ENCODE results near the gene TMEM131. TPM values are rescaled to one million over a fixed set of nuclear protein-coding genes. Genes with fewer than 3 reads are reported as not detected.
A peak's percentile ranks its signal among the peaks of the same experiment; 100 is the strongest.
"Not testable (repeated sequence)": the region's sequence is repeated elsewhere in the genome, so short reads cannot be mapped to it uniquely, and the experiment has no call there.

The TMEM131 gene
- total RNA-seq, 4 donors from 2014 or later = 39.0 to 58.5 (median 41.3) TPM

DNA sequence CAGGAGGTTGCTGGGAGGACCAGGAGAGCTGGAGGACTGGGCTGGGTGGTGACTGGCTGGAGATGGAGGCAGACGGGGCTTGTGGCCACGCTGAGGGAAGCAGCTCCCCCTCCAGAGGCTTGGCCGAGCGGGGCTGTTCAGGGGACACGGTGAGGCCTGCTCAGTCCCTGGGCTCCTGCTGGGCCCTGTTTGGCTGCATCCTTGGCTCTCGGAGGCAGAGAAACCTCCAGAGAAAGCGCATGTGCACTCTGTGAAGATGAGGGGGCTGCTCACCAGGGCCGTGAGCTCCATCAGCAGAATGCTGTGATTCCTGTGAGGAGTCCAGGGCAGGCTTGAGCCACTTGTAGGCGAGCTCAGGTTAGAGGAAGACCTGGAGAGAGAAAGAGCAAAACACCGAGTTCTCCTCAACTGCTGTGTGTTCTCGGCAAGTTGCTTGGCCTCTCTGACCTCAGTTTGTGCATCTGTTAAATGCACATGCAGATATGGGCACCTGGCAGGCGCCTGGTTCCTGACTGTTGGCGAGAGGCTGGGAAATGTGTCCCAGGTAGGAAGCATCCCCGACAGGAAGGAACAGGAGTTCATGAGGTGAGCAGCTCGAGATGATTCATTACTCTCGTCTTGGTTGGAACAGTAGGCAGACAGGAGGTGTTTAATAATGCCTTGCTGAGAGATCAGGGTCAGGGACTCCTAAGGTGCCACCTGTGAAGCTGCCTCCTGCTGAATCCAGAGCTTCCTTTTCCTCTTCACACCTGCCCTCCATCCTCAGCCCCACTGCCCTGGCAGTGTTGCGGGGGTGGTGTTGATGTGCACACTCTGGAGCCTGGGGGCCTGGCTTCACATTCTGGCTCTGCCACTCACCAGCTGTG, 281.4 kb downstream of the TMEM131 start:
- no peak for DNase-seq (ENCODE audit: low spot score in 2 of 2)
- H3K36me3 ChIP-seq = no peaks in the 10 kb centered on the region
- WGBS, 2 donors = 76 to 80% methylated on average over 17 of the region's 17 CpGs
- H3K27ac ChIP-seq = peak overlapping the region in 1 of 4 donors; percentile 53
- peak overlapping the region in 1 of 4 donors; percentile 15 for H3K4me3 ChIP-seq
- no peaks in the 10 kb centered on the region for H3K9me3 ChIP-seq
- TF ChIP-seq POLR2A (IDR thresholded peaks at IDR 0.05) (no peak), EP300 (IDR thresholded peaks at IDR 0.05) (no peak)
- TF ChIP-seq, protein P1, sequence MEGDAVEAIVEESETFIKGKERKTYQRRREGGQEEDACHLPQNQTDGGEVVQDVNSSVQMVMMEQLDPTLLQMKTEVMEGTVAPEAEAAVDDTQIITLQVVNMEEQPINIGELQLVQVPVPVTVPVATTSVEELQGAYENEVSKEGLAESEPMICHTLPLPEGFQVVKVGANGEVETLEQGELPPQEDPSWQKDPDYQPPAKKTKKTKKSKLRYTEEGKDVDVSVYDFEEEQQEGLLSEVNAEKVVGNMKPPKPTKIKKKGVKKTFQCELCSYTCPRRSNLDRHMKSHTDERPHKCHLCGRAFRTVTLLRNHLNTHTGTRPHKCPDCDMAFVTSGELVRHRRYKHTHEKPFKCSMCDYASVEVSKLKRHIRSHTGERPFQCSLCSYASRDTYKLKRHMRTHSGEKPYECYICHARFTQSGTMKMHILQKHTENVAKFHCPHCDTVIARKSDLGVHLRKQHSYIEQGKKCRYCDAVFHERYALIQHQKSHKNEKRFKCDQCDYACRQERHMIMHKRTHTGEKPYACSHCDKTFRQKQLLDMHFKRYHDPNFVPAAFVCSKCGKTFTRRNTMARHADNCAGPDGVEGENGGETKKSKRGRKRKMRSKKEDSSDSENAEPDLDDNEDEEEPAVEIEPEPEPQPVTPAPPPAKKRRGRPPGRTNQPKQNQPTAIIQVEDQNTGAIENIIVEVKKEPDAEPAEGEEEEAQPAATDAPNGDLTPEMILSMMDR (IDR thresholded peaks at IDR 0.05) = no peak
- H3K4me1 ChIP-seq = no peaks in the 10 kb centered on the region
- H3K27me3 ChIP-seq = no peaks in the 10 kb centered on the region

DNA sequence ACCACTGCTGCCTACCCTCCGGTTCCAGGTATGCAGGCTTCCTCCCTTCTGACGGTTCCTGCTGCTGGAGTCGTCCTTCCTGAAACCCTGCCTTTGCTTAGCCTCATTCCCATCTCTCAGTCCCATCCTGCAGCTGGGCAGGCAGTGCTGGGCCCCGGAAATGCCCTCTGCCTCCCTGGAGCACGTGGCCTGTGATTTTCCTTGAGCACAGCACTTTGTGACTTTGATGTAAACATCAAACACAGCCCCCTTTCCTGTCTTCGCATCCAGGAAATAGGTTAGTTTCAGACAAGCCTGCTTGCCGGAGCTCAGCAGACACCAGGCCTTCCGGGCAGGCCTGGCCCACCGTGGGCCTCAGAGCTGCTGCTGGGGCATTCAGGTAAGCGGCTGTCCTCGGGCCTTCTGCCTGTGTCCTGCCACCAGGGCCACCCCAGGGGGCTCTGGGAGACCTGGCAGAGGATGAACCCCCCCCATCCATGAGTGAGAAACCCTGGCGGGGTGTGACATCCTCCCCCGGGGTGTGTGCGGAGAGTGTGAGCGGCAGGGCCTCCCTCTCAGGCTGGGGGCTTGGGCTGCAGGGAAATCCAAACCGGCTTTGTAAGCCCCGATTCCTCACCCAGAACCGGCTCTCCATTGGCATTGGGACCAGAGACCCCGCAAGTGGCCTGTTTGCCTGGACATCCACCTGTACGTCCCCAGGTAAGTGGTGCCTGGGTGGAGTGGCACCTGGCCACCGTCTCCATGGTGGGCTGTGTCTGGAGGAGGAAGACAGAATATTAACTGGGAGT, 282.3 kb downstream of the TMEM131 start, which contains the start of gene ZAP70:
Gene ZAP70, plus strand, starts transcription at position 281 of the 788 bp plus-strand sequence. CDS start 10,461 bp downstream, outside the sequence.
- Histone ChIP-seq H3K4me3 (peak within 1 kb of the TSS in 1 of 4 donors; percentile 15), H3K9me3 (no peaks in the 10 kb centered on the region), H3K36me3 (no peaks in the 10 kb centered on the region), H3K27ac (peak within 1 kb of the TSS in 1 of 4 donors; percentile 53), H3K4me1 (no peaks in the 10 kb centered on the region), H3K27me3 (no peaks in the 10 kb centered on the region)
- DNase-seq (ENCODE audit: low spot score in 2 of 2) = no peak
- no peak for TF ChIP-seq EP300 (IDR thresholded peaks at IDR 0.05)
- TF ChIP-seq, protein P1 (IDR thresholded peaks at IDR 0.05) = no peak
- TF ChIP-seq POLR2A (IDR thresholded peaks at IDR 0.05) = no peak
- 64% methylated on average over 9 to 11 of the region's 21 CpGs for WGBS, 2 donors

DNA sequence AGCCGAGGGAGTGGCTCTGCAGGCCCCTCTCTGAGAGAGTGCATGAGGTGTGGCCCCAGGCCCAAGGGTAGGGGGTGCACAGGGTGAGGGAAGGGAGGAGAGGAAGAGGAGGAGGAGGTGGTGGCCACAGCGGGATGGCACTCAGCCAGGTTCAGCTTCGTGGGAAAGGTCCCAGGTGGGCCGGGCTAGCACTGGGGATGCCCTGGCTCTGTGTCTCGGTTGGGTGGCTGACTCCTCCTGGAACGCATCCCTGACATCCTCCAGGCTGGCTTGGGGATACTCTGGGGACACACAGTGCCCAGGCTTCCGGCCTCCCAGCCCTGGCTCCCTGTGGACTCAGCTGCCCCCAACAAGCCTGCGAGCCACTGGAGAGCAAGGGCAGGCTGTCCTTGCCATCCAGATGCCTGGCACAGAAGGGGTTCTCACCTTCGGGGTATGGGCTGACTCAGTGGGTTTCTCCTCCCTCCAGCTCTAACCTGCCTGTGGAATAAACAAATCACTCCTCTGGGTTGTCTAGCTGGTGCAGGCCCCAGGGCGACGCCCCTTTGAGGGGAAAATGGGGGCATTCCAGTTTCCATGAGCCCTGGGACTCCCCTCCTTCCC, 283.0 kb downstream of the TMEM131 start:
- DNase-seq (ENCODE audit: low spot score in 2 of 2) = no peak
- Histone ChIP-seq H3K4me1 (no peaks in the 10 kb centered on the region), H3K27ac (no peak overlapping the region)

DNA sequence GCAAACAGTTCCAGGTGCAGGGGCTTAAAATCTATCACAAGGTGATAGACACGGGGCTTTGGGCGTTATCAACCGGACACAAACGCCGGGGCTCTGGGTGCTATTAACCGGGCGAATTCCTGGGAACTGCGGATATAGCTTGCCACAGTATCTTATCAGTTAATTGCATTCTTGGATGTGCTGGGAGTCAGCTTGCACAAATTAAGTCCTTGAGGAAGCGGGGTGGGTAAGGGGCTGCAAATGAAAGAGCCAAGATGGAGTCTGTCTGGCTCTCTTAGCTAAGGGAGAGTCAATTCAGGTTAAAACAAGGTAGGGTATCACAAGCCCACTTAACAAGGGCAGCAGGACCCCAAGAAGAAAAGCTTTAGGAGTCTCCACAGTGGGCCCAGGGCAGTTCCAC, 283.6 kb downstream of the TMEM131 start:
- H3K4me3 ChIP-seq; H3K9me3 ChIP-seq; DNase-seq (ENCODE audit: low spot score in 2 of 2); H3K27ac ChIP-seq; H3K27me3 ChIP-seq; H3K36me3 ChIP-seq; H3K4me1 ChIP-seq: not testable (repeated sequence)
- 67 to 76% methylated on average over 9 of the region's 9 CpGs for WGBS, 2 donors

More for the DNA sequence above, 283.0 kb downstream of the TMEM131 start:
- WGBS, 2 donors = 69 to 77% methylated on average over 11 of the region's 11 CpGs
- no peaks in the 10 kb centered on the region for H3K36me3 ChIP-seq
- H3K9me3 ChIP-seq = no peaks in the 10 kb centered on the region
- TF ChIP-seq EP300 (IDR thresholded peaks at IDR 0.05) (no peak), POLR2A (IDR thresholded peaks at IDR 0.05) (no peak)
- TF ChIP-seq, protein P1 (IDR thresholded peaks at IDR 0.05) = no peak
- no peak overlapping the region for H3K4me3 ChIP-seq
- no peaks in the 10 kb centered on the region for H3K27me3 ChIP-seq

DNA sequence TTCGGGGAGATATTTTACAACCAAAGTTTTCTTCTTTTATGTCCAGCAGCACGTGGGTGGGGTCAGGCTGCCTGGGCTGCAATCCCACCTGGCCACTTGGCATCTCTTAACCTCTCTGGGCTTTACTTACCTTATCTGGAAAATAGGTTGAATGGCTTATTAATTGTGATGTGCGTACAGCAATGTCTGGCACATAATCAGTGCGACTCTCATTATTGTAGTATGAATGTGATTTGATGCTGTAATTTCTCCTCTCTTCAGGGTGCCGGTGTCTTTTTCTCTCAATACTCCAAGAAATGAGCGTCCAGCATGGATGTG, 284.4 kb downstream of the TMEM131 start:
- no peaks in the 10 kb centered on the region for H3K27me3 ChIP-seq
- no peak overlapping the region for H3K4me3 ChIP-seq
- no peak for DNase-seq (ENCODE audit: low spot score in 2 of 2)
- TF ChIP-seq POLR2A (IDR thresholded peaks at IDR 0.05) (no peak), EP300 (IDR thresholded peaks at IDR 0.05) (no peak)
- TF ChIP-seq, protein P1 (IDR thresholded peaks at IDR 0.05) = no peak
- H3K4me1 ChIP-seq = no peaks in the 10 kb centered on the region
- no peak overlapping the region for H3K27ac ChIP-seq
- WGBS, 2 donors = 75 to 80% methylated on average over 6 of the region's 6 CpGs
- H3K9me3 ChIP-seq = no peaks in the 10 kb centered on the region
- H3K36me3 ChIP-seq = no peaks in the 10 kb centered on the region
